Ramos (cell line): ENCODE results near the gene IDH3G.

ENCODE experiments used
- in situ Hi-C: fragments of 300-500 bp; cut with MboI; formaldehyde crosslinking; loops from one replicate; pipeline ENCODE4 v1.14.3; 2022; ENCODE audit warnings: low sequenced_read_pairs; ENCODE audit not compliant: unreplicated experiment

The IDH3G gene

DNA sequence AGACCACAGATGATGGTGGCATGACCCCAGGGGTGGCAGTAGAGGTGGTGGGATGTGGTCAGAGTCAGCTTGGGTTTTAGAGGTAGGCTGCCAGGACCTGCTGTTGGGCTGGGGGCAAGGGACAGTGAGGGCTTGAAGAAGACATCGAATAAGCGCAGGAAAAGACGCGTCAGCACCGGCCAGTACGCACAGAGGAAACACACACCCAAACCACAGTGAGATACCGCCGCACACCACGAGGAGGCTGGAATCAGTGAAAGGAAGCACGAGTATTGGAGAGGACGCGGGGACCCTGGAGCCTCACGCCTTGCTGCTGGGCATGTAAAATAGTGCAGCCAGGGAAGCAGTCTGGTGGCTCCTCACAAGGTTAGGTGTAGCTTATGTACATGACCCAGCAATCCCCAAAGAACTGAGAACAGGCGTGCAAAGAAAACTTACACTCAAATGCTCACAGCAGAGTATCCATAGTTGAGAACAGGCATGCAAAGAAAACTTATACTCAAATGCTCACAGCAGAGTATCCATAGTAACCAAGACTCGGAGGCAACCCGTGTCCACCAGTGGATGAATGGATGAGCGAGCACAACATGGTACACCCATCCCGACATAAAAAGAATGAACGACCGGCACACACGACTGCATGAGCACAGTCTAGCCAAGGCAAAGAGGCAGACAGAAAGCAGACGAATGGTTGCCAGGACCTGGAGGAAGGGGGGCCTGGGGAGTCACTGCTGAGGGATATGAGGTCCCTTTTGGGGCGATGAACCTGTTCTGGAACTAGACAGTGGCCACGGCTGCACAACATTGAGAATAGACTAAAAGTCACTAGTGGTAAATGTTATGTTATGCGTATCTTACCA, 22.9 kb upstream of the IDH3G start:
- in situ Hi-C loops, result no loop called here

DNA sequence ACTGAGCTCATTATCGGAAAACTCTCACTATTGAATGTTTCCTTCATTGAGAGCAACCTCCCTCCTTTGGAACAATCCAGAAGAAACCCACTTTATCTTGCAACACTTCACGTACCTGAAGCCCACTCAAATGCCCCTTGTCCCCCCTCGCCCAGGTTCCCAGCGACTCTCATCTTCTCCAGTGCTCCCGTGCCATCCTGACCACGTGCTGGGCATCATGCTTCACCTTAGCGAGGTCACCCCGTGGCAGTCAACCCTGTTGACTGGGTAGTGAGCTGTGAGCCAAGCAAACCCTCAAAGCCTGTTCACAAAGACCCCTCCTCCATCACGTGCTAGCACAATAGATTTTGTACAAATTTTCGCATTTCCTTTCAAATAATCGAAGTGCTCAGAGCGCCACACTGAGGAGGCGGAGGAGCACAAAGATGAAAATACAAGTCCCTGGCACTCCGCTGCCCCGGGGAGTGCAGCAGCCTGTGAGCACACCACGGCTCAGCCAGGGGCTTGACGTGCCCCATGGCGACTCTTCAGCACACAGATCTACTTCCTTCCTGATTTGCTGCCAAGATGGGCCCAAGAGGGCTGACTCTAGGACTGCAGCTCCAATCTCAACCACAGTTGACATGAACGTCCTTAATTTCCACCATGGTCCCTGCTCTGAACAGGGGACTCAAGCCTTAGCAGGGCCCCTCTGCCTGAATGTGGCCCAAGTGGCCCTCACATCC, 20.6 kb upstream of the IDH3G start:
- in situ Hi-C loops, result no loop called here

DNA sequence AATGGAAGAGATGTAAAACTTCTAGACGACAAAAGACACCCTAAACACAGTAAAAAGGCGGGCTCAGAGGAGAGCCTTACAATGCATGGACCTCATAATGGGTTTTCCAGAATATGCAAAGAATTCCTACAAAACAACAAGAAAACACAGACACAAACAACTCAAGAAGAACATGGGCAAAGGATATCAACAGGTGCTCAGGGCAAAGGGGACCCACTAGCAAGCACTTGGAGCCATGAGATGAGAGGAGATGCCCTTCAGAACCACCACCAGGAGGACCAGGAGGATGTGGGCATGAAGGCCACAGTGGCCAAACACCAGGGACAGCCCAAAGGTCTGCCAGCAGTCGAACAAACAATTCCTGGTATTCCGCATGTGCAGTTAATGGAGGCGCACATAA, 19.0 kb upstream of the IDH3G start:
- in situ Hi-C loops, result no loop called here

DNA sequence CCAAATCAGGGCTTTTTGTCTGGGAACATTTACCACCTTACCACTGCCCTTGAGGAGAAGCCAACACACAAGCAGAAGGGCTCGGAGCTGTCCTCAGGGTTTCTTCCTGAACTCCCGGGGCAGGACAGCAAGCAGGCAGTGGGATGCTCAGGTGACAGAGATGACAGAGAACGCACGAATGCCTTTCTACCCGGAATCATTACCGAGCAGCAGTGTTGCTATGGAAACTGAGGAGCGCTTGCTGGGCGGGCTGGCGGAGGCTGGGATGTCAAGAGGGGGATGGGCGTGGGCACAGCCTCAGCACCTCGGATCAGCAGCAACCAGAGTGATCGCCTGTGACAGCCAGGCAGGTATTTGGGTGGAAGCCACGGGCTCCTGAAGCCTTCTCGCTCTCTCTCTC, 18.0 kb upstream of the IDH3G start:
- in situ Hi-C loops, result no loop called here

DNA sequence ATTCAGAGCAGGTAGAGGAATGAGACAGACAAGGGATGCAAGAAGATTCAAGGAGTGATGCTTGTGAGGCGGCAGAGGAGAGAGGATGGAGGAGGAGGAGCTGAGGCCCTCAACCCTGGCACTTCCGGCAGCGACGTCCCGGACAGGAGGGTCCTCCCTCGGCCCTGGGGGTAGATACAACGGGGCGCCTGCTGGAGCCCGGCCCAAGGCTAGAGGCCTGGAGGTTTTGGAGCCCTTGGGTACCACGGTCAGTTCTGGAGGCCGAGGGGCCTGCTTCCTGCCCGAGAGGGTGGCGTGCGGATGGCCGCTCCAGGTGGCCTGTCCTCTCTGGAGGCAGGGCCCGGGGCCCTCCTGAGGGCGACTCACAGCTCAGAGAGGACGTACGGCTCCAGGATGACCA, 13.8 kb upstream of the IDH3G start:
- in situ Hi-C loops, result no loop called here

DNA sequence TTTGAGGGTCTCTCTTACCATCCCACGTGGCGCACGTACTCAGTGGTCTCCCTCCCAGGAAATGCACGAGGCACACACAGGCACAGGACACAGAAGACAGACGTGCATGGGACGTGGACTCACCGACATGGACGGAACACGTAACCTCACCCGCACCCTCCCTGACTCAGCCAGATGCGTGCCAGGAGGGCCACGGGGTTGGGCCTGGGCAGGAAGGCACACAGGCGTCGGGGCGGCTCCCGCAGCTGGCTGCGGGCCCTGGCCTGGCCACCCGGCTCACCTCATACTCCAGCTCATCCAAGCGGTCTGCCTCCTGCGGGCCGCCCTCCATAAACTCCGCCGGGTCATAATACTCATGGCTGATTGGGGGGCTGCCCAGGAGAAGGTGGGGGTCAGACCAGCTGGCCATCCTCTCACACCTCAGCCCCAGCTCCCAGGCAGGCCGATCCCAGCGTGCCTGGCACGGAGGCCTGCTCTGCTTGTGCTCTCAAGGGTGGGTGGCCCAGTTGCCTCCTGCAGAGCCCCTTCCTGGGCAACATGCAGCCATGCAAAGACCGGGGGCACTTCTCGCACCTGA, 12.9 kb upstream of the IDH3G start:
- in situ Hi-C loops, result no loop called here

DNA sequence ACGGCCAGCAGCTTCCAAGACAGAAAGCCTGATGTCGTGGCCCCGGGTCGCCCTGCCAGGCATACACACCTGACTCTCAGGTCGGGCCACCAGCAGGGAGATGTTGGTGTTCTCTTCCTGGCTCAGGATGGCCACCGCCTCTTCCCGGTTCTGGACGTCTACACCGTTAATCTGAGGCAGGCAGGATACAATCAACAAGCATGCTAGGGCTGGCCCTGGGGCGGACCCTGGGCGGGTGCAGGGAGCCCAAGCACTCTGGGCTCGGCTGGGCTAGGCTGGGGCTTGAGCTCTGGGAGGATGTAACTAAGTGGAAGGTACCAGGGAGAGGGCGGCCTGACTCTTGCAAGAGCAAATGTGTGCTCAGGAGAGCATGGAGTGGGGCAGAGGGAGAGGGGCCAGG, 11.3 kb upstream of the IDH3G start:
- in situ Hi-C loops, result no loop called here

DNA sequence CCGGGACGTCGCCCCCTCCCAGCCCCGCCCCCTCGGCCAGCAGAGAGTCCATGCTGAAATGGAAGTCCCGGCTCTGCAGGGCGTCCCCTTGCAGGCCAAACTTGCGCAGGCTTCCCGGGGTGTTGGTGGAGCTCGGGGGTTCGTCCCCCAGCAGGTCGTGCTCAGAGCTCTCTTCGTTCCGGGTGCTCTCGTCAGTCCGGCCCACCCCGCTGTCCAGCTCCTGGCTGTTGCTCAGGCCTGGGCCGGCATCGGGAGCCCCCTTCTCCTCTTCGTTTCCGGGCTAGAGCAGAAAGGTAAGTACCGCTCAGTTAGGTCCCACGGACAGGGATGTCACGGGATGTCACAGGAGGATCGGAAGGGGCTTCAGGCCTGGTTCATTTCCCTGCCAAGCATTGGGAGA, 10.4 kb upstream of the IDH3G start:
- in situ Hi-C loops, result no loop called here

DNA sequence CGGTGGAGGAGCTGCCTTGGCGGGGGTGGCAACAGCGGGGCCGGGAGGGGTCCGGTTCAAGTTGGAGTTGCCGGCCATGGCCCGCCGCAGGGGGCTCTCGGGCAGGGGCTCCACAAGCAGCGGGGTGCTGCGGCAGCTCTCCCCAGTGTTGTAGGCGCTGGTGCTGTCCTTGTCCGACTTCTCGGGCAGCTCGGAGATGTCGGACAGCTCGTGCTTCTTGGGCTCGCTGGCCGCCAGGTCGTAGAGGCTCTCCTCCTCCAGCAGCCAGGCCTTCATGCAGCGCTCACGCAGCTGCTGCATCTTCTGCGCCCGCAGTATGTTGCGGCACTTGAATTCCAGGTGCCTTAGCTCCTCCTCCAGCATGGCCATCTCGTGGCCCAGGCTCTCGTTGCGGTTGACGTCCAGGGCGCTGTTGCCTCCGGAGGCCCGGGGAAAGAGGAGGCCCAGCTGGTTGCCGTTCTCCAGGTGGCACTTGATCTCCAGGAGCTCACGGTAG, 10.0 kb upstream of the IDH3G start:
- in situ Hi-C loops, result no loop called here

DNA sequence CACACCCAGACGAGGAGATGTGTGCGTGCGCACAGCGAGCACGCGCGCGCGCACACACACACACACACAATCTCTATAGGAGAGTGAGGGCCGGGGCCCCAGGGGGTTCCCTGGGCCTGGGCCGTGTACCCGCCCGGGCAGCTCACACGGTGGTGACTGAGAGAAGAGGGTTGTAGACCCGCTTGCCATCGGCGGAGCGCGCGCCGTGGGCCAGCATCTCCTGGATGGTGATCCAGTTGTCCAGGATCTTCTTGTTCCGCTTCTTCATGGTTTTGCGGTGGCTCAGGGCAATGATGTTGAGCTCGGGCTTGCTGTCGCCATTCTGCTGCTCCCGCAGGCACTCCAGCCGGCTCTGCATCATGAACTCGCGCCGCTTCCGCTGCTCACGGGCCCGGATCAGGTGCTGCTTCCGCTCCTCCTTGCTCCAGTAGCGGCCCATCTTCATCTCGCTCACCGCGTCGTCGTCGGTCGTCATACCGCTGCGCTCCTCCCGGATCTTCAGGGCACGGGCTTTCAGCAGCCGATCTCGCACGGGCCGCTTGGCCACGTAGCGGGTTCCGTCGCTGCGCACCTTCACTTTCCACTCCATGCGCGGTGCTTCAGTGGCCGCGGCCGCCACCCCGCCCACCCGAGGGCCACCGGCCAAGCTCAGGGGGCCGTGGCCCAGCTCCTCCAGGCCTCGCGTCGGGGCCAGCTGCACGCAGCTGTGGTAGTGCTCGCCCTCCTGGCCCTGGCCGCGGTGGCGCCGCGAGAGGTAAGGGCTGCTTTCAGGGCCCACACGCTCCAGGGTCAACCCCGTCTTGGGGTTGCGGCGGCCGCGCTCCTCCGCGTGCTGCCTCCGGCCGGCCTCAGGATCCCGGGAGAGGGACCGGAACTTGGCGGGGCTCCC, 9.3 kb upstream of the IDH3G start:
- in situ Hi-C loops, result no loop called here

DNA sequence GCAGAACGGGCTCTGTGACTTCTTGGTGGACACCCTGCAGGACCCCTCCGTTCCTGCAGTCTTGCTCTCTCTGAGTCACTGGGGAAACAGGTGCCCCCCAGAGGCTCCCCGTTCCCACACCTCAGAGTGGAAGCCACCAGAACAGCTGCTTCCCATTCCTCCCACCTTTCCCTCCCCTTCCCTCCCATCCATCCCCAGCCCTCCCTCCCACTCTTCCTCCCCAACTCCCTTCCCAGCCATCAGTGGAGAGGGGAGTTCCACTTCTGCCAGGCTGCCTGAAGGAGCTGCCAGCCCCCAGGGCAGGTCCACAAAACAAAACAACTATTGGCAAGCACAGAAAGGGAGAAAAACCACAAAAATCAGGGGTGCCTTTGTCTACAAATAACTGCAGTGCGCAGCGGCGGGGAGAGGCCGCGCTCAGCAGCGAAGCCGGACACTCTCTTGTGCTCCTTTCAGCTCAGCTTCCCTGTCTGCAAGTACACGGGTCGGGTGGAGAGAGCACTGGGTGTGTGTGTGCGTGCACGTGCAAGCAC, 8.4 kb upstream of the IDH3G start:
- in situ Hi-C loops, result no loop called here

DNA sequence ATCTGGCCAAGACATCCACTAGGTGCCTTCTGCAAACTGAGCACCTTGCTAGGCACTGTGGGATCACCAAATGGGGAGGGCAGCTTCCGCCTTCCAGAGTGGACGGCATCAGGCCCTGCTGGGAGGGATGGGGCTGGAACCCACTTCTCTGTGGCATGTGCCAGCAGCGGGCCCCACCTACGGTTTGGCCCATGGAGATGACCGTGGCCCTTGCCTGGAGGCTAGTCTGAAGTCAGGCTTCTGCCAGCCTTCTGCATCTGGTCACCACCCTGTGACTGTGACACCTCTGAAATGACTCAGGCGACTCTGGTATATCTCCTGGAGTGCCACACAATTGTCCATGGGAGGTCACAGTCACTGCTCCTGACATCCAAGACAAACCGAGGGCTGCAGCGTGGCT, 7.5 kb upstream of the IDH3G start:
- in situ Hi-C loops, result no loop called here

DNA sequence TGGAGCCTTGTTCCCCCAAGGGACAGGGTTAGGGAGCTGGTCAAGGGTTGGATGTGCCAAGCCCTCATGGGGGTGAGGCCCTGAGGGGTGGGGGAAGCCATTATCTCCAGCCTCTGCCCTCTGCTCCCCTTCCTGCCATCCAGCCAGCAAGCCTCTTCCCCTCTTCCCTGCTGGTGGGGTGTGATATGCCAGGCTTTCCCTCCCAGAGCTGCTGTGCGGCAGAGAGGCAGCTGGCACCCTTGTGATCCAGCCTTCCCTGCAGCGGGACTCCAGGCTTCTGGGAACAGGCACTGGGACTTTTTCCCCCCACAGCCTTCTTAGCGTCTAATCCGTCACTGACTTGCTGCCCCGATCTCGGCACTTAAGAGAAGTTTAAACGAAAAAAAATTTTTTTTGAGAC, 6.6 kb upstream of the IDH3G start:
- in situ Hi-C loops, result no loop called here

DNA sequence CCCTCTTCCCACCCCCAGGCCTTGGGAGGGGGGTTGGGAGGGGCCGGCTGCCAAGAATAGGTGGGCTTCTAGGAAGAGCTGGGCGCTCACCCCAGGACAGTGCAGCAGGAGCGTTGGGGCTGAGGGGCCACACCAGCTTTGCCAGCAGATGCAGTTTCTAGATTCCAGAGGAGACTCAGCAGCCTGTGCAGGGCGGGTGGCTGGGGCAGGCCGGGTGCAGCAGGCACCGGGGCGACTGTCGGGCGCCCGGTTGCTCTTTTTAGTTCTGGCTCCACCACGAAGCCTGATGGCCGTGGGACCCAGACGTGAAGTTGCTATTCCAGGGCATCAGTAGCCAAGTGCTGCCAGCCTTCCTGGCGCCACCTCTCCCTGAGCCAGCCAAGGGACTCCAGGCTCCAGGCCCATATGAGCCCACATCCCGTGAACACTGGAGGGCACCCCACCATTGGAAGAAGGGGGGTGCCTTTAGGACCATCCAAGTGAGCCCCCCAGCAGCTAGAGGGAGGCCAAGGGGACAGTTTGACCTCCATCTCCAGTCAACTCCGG, 6.1 kb upstream of the IDH3G start:
- in situ Hi-C loops, result no loop called here

DNA sequence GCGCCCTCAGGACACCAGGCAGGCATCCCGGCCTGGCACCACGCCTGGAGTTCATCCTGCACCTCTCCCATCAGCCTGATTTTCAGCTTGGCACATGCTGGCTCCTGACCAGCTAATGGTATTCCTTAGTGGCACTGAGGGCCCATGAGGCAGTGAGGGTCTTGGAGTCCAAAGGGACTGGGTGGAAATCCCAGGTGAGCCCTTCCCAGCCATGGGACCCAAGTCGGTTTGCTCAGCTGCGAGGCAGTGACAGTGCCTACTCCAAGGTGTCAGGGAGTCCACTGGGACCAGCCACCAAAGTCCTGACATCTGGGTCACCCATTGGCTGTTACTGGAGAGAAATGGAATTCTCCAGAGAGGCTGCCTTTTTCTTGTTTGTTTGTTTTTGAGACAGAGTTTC, 5.2 kb upstream of the IDH3G start:
- in situ Hi-C loops, result loop anchor here (10.0 kb wide), 1 partner anchor 135 kb away; the partner anchor contains the start of gene NAA10

DNA sequence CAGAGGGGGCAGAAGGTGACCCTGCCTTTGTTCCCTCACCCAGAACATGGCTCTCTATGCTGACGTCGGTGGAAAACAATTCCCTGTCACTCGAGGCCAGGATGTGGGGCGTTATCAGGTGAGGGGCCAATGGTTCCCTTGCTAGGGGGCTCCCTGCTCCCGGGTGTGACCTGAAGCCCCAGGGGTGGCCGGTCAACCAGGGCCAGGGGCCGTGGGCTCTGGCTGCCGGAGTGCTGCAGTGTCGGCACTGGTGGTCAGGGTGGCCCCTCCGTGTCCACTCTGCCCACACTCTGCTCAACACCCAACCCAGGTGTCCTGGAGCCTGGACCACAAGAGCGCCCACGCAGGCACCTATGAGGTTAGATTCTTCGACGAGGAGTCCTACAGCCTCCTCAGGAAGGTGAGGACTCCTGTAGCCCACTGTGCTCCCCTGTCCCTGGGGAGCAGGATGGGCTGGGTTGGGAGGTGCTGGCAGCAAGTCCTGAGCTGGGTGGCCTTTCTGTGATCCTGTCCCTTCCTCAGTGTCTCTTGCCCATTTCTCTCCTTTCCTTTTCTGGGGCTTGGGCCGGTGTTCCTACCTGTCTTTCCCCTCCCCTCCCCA, 3.3 kb upstream of the IDH3G start:
- in situ Hi-C loops, result loop anchor here (10.0 kb wide), 1 partner anchor 137 kb away; the partner anchor contains the start of gene NAA10

DNA sequence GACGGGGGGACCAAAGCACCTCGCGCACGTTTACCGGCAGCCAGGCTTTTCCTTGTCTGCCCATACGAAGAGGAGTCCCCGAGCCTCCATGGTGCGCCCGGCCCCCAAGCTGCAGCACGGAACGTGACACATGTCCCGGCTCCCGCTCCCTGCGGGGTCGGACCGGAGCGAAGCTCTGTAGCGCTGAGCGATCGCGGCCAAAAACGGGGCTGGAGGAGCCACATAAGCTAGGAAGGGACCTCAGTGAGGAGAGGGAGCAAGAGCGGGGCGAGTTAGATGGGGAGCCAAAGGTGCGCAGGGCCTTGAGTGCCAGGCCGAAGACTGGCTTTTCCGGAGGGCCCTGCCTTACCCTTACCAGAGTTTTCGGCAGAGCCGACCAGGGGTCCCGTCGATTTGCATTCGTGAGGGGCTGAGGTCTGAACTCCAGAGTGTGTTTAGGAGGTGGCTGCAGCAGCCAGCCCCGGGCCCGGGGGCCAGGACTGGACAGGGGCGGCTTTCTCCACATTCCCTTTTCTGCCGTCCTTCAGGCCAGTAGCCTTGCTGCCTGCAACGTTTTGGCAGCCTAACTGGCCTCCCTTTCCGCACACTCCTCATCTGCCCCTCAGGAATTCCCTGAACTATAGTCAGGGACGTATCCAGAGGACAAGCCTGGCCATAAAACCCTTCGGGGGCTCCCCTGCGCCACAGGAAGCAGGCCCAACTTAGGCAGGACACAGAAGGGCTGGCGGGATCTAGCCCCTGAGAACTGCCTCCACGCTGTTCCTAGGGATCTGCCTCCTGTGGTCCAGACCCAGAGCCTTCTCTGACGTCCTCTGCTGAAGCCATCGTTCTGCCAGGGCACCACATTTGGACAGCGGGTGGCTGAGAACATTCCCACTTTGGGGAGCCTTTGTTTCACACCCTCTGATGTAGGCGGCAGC, 982 bp upstream of the IDH3G start:
- in situ Hi-C loops, result loop anchor here (10.0 kb wide), 1 partner anchor 140 kb away; the partner anchor contains the start of gene NAA10

DNA sequence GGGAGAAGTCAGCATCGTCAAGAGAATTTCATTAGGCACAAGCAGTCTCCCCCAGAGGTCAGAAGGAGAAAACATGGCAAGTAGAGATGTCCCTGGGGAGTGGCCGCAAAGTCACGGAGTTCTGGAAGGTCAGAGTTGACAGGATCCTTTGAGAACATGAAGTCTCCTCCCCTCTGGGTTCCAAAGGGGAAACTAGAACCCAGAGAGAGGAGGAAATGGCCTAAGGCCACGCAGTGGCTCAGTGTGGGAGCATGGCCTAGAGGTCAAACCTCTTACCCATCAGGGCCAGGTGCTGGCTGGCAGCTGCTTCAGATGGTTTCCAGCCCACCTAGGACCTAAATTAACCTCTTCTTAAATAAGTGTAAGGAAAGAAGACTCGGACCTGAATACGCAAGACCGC, 884 bp downstream of the IDH3G start:
- in situ Hi-C loops, result loop anchor here (10.0 kb wide), 1 partner anchor 142 kb away; the partner anchor contains the start of gene NAA10
